IMR-90 (cell line): Measurements from ENCODE around the gene UNKL. TPM values are rescaled to one million over a fixed set of nuclear protein-coding genes. Genes with fewer than 3 reads are reported as not detected.

ENCODE experiments used
- polyA plus RNA-seq, 3 experiments: library from polyadenylated mRNA; depleted of rRNA; stranded (reverse); fragments of >200 nt; gene quantifications; 2 replicates each; pipeline ENCODE4 v1.2.3, GENCODE V29; 2012; ENCODE audit warnings: low replicate concordance in 1 of 3
- total RNA-seq: library from RNA; depleted of rRNA; stranded (reverse); fragments of >200 nt; gene quantifications from 2 replicates; pipeline ENCODE4 v1.2.3, GENCODE V29; 2012; rRNA removed

The UNKL gene
- total and polyA plus RNA-seq, 2 of the 4 experiments (the other 2 are of a cell fraction) = 4.1 to 13.3 TPM

Other genes starting within 250 kb of the UNKL start
- gene TPSG1, start 189.4 kb downstream of the UNKL start, total RNA-seq = not detected in 2 replicates
- not detected in 2 replicates for gene TPSG1, start 189.4 kb downstream of the UNKL start, polyA plus RNA-seq (2012; rRNA removed)
- gene TPSB2, start 184.5 kb downstream of the UNKL start, total RNA-seq = not detected in 2 replicates
- not detected in 2 replicates for gene TPSB2, start 184.5 kb downstream of the UNKL start, polyA plus RNA-seq (2012; rRNA removed)
- gene TPSAB1, start 174.0 kb downstream of the UNKL start, total RNA-seq = not detected in 2 replicates
- gene TPSAB1, start 174.0 kb downstream of the UNKL start, polyA plus RNA-seq (2012; rRNA removed) = not detected in 2 replicates
- not detected in 2 replicates for gene TPSD1, start 158.6 kb downstream of the UNKL start, total RNA-seq
- not detected in 2 replicates for gene TPSD1, start 158.6 kb downstream of the UNKL start, polyA plus RNA-seq (2012; rRNA removed)
- gene UBE2I, start 105.1 kb downstream of the UNKL start, total RNA-seq = 30.8 and 45.0 TPM in 2 replicates
- 113 and 140 TPM in 2 replicates for gene UBE2I, start 105.1 kb downstream of the UNKL start, polyA plus RNA-seq (2012; rRNA removed)
- 0.36 and 0.56 TPM in 2 replicates for gene BAIAP3, start 81.1 kb downstream of the UNKL start, total RNA-seq
- gene BAIAP3, start 81.1 kb downstream of the UNKL start, polyA plus RNA-seq (2012; rRNA removed) = 0.65 and 0.77 TPM in 2 replicates
- 38.0 and 46.4 TPM in 2 replicates for gene TSR3, start 62.8 kb downstream of the UNKL start, total RNA-seq
- gene TSR3, start 62.8 kb downstream of the UNKL start, polyA plus RNA-seq (2012; rRNA removed) = 52.9 and 77.8 TPM in 2 replicates
- 14.7 and 14.9 TPM in 2 replicates for gene GNPTG, start 62.8 kb downstream of the UNKL start, total RNA-seq
- 70.8 and 85.2 TPM in 2 replicates for gene GNPTG, start 62.8 kb downstream of the UNKL start, polyA plus RNA-seq (2012; rRNA removed)
- gene UQCC4, start 6.0 kb upstream of the UNKL start, total RNA-seq = 15.1 and 18.1 TPM in 2 replicates
- 17.2 and 21.2 TPM in 2 replicates for gene UQCC4, start 6.0 kb upstream of the UNKL start, polyA plus RNA-seq (2012; rRNA removed)
- gene PERCC1, start 16.4 kb upstream of the UNKL start, total RNA-seq = not detected in 2 replicates
- not detected in 2 replicates for gene PERCC1, start 16.4 kb upstream of the UNKL start, polyA plus RNA-seq (2012; rRNA removed)
- gene CCDC154, start 29.9 kb upstream of the UNKL start, total RNA-seq = under 0.01 TPM in 1 of 2 replicates, not detected in the other
- gene CCDC154, start 29.9 kb upstream of the UNKL start, polyA plus RNA-seq (2012; rRNA removed) = 0.09 TPM in 1 of 2 replicates, not detected in the other
- 10.8 TPM in 2 replicates for gene CLCN7, start 60.3 kb upstream of the UNKL start, total RNA-seq
- gene CLCN7, start 60.3 kb upstream of the UNKL start, polyA plus RNA-seq (2012; rRNA removed) = 45.2 and 52.9 TPM in 2 replicates
- gene PTX4, start 74.2 kb upstream of the UNKL start, total RNA-seq = not detected in 2 replicates
- gene PTX4, start 74.2 kb upstream of the UNKL start, polyA plus RNA-seq (2012; rRNA removed) = 0.07 TPM in 1 of 2 replicates, not detected in the other
- 5.8 and 6.6 TPM in 2 replicates for gene TELO2, start 78.7 kb upstream of the UNKL start, total RNA-seq
- 26.6 and 28.2 TPM in 2 replicates for gene TELO2, start 78.7 kb upstream of the UNKL start, polyA plus RNA-seq (2012; rRNA removed)
- gene TMEM204, start 119.0 kb upstream of the UNKL start, total RNA-seq = 7.0 and 7.2 TPM in 2 replicates
- 12.3 and 13.2 TPM in 2 replicates for gene TMEM204, start 119.0 kb upstream of the UNKL start, polyA plus RNA-seq (2012; rRNA removed)
- gene IFT140, start 197.4 kb upstream of the UNKL start, total RNA-seq = 20.3 and 24.2 TPM in 2 replicates
- gene IFT140, start 197.4 kb upstream of the UNKL start, polyA plus RNA-seq (2012; rRNA removed) = 8.4 and 9.2 TPM in 2 replicates
- gene CRAMP1, start 197.7 kb upstream of the UNKL start, total RNA-seq = 3.2 and 3.9 TPM in 2 replicates
- gene CRAMP1, start 197.7 kb upstream of the UNKL start, polyA plus RNA-seq (2012; rRNA removed) = 11.9 and 12.0 TPM in 2 replicates